Measurements from ENCODE around the gene SDK2.
A peak's percentile ranks its signal among the peaks of the same experiment; 100 is the strongest.

The SDK2 gene

DNA sequence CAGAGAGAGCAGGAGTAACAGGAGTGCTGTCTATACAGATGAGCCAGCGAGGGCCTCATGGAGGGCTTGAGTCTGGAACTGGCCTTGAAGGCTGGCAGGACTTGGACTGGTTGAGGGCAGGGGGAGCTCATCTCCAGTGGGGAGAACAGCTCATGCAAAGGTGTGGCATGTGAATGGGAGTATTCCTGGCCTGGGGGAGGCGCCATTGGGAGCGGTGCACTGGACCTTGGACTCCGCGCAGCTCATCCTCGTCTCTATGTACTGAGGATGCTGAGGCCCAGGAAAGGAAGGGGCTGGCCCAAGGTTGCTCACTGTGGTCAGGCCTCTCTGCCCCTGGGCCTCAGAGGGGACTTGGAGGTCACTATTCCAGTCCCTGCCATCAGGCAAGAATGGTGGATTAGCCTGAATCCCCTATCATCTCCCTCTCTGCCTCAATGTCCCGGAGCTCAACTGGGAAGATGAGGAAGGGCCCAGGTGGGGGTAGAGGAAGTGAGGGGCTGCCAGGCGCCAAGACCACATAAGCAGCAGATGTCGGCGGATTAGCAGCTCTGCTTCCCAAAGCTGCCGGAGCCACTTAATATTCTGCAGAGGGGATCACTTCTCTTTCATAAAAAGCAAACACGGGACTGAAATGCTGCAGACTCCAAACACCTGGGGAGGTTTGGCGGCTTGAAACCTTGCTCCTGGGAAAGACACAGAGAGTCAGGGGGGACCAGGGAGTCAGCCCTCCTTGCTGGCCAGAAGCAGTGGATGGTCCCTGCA is 88.9 kb downstream of the SDK2 start:
- DNase-seq (ENCODE audit: low read depth): no peak

- DNase-seq (ENCODE audit: low read depth): no peak
Measured at GRCh38 chr17:73554498-73554897, 89.7 kb downstream of the SDK2 start.

- DNase-seq (ENCODE audit: low read depth): no peak
Measured at GRCh38 chr17:73553311-73553710, 90.9 kb downstream of the SDK2 start.

DNA sequence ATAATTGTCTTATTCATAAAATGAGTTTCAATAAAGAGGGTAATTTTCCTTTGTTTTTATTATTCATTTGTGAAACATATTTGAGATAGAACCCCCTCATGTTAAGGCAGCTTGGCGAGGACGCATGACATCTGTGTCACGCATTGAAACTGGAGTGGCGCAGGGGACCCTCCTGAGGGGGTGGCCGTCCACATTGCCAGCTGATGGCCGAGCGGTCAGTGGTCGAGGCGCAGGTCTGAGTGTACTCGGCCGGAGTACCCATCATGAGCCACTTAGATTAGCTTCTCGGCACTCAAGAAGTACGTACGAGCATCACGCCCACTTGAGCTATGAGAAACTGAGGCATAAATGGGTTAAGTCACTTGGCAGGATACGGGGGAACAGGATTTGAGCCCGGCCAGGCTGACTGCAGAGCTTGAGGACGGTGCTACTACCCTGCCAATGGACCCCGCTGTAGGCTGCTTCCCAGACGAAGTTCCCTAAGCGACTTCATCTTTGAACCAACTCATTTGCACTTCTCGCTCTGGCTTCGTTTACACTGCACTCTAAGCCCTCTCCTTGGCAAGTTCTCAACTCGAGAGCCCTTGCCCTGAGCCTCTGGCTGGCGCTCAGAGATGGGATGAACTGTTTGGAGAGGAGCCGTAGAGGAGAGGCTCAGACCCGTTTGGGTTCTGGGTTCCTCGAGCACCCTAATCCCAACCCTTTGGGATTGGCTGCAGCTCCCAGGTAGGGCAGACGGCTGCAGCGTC is 91.8 kb downstream of the SDK2 start:
- DNase-seq (ENCODE audit: low read depth): no peak

DNA sequence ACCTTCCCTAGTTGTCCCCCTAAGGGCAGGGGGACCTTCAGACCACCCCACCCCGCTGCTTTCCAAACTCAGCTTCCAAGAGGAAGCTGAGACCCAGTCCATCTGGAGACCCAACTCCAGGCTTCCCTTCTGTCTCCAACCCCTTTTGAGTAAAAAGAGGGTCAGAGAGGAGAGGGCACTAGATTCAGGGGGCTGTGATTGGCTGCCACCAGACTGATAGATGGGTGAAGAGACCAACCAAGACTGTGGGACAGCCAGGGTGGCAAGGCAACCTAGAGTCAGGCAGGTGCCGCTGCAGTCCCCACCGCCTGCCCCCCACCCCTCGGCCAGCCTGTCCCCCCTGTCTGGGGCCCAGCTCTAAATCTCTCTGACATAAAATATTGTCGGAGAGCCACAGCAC is 92.5 kb downstream of the SDK2 start:
- DNase-seq (ENCODE audit: low read depth): no peak

- DNase-seq (ENCODE audit: low read depth): no peak
Measured at GRCh38 chr17:73551144-73551543, 93.1 kb downstream of the SDK2 start.

GRCh38 chr17:73550556-73550955 is 93.7 kb downstream of the SDK2 start:
- no peak for DNase-seq (ENCODE audit: low read depth)

GRCh38 chr17:73549841-73550430 is 94.3 kb downstream of the SDK2 start:
- DNase-seq (ENCODE audit: low read depth): no peak

GRCh38 chr17:73548620-73549311 is 95.5 kb downstream of the SDK2 start:
- no peak for DNase-seq (ENCODE audit: low read depth)

GRCh38 chr17:73547790-73548189 is 96.5 kb downstream of the SDK2 start:
- no peak for DNase-seq (ENCODE audit: low read depth)

DNA sequence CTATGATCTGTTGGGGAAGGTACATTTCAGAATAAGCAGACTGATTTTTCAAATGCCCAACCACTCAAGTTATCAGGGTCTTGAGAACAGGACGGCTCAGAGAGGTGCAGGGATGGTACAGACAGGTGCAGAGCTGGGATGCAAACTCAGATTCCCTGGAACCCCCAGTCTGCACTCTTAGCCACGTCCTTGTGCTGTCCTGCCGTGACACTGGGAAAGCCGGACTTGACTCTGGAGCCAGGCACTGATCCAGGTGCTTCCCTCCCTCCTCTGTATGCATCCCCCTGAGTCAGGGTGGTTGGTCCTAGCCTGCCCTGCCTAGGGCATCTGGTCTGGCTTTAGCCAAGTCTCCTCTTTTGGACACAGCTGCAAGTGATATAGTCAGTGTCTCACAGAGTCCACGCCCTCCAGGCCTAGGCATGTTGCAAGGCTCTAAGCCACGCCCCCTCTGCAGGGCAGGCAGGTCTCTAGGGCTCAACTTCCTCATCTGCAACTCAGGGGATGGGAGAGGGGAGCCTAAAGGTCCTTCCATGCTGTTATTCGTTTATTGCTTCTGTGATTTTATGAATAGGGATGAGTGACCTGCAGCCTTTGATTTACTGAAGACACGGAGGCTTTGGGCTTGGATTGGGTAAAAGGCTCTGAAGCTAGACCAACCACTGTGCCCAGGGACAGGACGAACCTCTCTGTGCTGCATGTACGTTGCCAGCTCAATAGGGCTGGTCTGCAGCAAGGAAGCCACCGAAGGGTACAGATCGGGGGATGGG is 97.3 kb downstream of the SDK2 start:
- DNase-seq (ENCODE audit: low read depth): peak; percentile 11

DNA sequence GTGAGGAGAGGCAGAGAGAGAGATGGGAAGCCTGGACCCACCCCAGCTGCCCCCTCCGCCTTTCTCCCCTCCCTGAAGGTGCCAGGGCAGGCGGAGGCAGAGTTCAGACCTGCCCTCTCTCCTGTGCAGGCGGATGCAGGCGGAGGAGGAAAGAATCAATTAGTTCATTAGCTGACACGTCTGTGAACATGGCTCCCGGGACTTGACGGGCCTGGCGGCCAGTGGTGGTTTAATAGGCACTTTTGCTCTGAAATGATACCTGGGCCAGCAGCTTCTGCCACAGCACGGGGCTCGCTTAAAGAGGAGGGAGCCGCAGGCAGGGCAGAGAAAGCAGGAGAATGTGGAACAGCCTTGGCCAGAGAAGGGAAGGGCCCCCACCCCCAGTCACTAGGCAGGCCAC is 98.1 kb downstream of the SDK2 start:
- DNase-seq (ENCODE audit: low read depth): no peak

DNA sequence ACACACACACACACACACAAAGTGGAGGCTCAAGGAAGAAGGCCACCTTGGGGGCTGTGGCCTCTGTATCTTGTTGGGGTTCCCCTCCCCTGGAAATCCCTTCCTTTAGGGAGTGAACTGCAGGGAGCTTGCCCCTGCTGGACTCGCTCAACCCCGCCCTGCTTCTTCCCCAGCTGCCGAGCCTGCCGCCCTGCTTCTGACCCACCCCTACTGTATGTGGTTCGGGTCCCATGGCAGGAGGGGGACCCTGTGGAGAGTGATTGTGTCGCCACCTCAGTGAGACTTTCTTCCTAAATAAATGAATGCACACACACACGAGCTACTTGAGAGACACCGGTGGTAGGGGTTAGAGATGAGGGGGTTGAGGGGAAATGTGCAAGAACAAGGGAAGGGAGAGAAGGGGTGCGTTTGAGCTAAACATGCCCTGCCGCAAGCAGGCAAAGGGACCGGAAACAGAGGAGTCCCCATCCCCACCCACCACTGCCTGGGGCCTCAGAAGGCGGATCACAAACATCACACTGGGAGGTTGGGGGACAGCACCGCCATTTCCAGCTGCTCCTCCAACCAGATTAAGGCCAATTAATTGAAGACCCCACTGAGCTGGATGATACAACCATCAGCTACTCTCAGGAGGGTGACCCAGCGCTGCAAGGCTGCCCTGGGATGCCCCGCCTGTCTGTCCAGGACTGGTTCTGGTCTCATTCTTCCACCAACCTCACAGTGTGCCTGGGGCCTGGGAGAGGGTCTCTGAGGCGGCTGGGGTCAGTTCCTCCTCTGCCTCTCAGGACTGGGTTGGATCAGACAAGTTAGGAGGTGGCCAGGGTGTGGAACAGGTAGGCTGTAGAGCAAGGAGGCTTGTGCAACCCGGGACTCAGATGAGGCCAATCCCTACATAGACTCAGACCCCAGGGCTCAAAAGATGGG is 98.9 kb downstream of the SDK2 start:
- no peak for DNase-seq (ENCODE audit: low read depth)

DNA sequence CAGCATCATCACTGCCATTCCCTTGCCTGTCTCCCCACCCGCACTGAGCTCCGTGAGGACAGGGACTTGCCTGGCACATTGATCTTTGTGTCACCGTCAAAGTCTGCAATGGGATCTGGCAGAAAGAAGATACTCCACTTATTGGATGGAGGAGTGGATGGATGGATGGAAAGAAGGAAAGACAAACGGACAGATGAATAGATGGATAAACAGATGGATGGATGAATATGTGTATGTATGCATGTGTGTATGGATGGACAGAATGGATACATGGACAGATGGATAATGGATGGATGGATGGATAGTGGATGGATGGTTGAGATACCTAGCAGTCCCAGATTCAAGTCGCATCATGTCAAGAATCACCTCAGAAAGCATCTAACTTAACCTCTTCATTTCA is 99.9 kb downstream of the SDK2 start:
- DNase-seq (ENCODE audit: low read depth): no peak

GRCh38 chr17:73542323-73542722 is 101.9 kb downstream of the SDK2 start:
- DNase-seq (ENCODE audit: low read depth): no peak

DNA sequence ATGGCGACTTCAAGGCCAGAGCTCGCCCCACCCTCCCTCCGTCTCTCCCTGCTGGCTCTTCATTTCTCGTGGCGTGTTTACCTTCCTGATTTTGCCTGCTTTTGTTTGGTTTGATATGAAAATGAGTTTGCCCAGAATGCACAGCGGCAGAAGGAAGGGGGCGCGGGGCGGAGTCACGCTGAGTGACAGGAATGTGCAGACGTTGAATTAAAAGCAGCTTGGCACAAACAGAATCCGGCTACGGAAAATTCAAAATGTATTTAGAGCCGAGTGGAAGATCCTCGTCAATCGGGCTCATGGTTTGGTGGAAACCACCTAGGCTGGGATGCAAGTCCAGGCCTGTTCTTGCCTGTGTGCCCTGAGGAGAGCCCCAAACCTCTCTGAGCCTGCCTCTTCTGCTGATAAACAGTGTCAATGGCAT is 102.7 kb downstream of the SDK2 start:
- no peak for DNase-seq (ENCODE audit: low read depth)

- DNase-seq (ENCODE audit: low read depth): no peak
Measured at GRCh38 chr17:73541111-73541510, 103.1 kb downstream of the SDK2 start.

- DNase-seq (ENCODE audit: low read depth): no peak
Measured at GRCh38 chr17:73539166-73539565, 105.1 kb downstream of the SDK2 start.

DNA sequence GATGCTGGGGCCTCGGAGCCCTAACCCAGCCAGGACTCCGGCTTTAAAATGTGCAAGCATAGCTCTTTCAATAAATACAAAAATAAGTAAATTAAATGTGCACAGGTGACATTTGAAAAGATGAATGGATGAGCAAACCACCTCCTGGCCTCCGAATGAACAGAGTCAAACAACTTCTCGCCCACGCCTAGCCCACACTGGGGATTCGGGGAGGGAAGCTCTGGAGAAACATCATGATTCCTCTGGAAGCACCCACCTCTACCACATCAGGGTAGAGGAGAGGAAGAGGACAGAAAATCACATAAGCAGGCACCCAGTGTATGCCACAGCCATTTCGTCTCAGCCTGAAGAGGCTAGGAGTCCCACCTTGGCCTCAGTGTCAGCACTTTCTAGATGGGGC is 105.8 kb downstream of the SDK2 start:
- DNase-seq (ENCODE audit: low read depth): no peak

DNA sequence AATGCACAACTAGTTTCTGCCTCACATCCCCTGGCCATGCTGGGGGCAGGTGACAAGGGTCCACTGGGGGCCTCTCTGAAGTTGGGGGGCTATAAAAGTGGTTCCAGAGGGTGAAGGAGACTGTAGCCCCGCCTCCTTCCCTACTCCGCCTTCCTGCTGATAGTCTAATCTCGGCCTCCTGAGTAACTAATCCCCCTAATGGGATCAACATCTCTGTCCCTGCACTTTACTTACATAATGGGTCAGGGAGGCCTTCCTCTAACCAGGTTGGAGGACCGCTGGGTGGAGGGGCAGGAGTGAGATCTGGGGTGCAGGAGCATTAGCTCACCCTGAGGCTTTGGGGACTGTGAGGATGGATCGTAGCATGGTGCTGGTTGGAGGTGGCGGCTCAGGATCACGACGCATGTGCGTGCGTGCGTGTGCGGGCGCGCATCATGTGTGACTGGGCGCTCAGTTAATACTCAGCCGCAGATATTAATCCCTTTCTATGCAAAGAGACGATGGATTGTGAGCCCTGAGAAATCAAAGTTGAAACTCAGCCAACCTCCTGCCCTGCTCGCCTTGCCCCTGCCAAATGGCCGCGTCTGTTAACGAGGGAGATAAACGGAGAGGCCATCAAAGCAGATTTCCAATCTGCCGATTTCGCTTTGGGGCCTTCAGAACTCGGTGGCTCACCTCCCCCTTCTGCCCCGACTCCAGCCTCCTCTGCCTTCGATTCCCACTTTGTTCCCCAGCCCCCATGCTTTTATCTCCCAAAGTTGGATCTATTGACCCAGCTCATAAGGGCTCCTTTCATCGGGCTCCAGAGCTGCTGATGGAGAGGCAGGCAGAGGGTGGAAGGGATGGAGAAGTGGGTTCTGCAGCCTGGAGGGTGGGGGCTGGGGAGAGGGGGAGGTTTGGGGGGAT is 107.3 kb downstream of the SDK2 start:
- DNase-seq (ENCODE audit: low read depth): no peak
